Right lobe of liver (tissue), 6 donors: Measurements from ENCODE around the gene KCNJ6. TPM values are rescaled to one million over a fixed set of nuclear protein-coding genes. Genes with fewer than 3 reads are reported as not detected.

ENCODE experiments used
- ATAC-seq, 4 donors: fragments of 200-7000 bp; cut with Tn5 transposase; one replicate each; pipeline ENCODE4 v1.9.1; 2020; ENCODE audit warnings: mild to moderate bottlenecking in 4 of 4, moderate library complexity in 4 of 4
- DNase-seq, 3 donors: peaks; one replicate each; pipeline ENCODE4 v3.0.0-alpha.2; 2020
- H3K27ac ChIP-seq, 3 donors: fragments of 200-600 bp; one replicate each; pipeline ENCODE4 v1.8.0; 2022
- H3K27me3 ChIP-seq, 2 donors: fragments of 200-600 bp; one replicate each; pipeline ENCODE4 v1.8.0; 2022
- H3K36me3 ChIP-seq, 4 donors: fragments of 200-600 bp; sonication (generic) in 1 of 4; one replicate each; pipeline versions ENCODE4 v1.5.1 to v1.8.0; 2017 to 2022; ENCODE audit warnings: control low read depth in 1 of 4
- H3K4me1 ChIP-seq, 4 donors: fragments of 200-600 bp; sonication (generic) in 1 of 4; one replicate each; pipeline versions ENCODE4 v1.5.1 to v1.8.0; 2017 to 2022; ENCODE audit warnings: control low read depth in 1 of 4
- H3K4me3 ChIP-seq, 3 donors: fragments of 200-600 bp; one replicate each; pipeline ENCODE4 v1.8.0; 2022
- H3K9me3 ChIP-seq, 4 donors: fragments of 200-600 bp; sonication (generic) in 1 of 4; one replicate each; pipeline versions ENCODE4 v1.5.1 to v1.8.0; 2017 to 2022; ENCODE audit warnings: control low read depth in 1 of 4
- CTCF ChIP-seq, 4 donors: fragments of 200-600 bp in 3 of 4; fragments of 450-650 bp in 1 of 4; IDR thresholded peaks; one replicate each; pipeline versions ENCODE4 v1.5.1 to v1.8.0; 2016 to 2022; ENCODE audit warnings: antibody characterized with exemption in 4 of 4, mild to moderate bottlenecking in 2 of 4
- POLR2A ChIP-seq: fragments of 450-650 bp; IDR thresholded peaks from one replicate; pipeline ENCODE4 v1.6.1; 2017; ENCODE audit warnings: antibody characterized with exemption, mild to moderate bottlenecking
- WGBS: methylation state at CpG from one replicate; pipeline ENCODE4 v1.1.6; 2018; ENCODE audit warnings: low coverage, low lambda C conversion rate; ENCODE audit not compliant: insufficient coverage; ENCODE audit errors: missing lambda C conversion rate; 5-methylcytosine and 5-hydroxymethylcytosine counted together
- intact Hi-C, 2 donors: fragments of 100-400 bp; cut with DNase I; formaldehyde crosslinking; loops; one replicate each; pipeline versions ENCODE4 v1.11.2 to v1.14.1; 2022
- total RNA-seq, 6 experiments: library from RNA; depleted of rRNA in 2 of 6; stranded (reverse); fragments of >200 nt in 2 of 6; fragmentation: NEBNext Ultra II Directional in 3 of 6; extraction: Animal tissue kit (Norgen Biotek cat#: 25700) in 3 of 6; gene quantifications; one replicate each; pipeline versions ENCODE4 v1.1.0 to v1.2.4, GENCODE V29; 2016 to 2023
- donor health status: DM: no; HTN: yes; CAD: no.
- donor health status: DM: no; HTN: no; CAD: no.
- donor health status: DM: no; HTN: no; CAD: no.
- donor health status: DM: no; HTN: yes; CAD: no.
- donor health status: DM: no; HTN: yes; CAD: no.

The KCNJ6 gene
- total RNA-seq, 6 experiments from 2014 or later: under 0.01 to 0.12 TPM; not detected in 4

- intact Hi-C loops: no loop called here
- no peaks in the 10 kb centered on the region for H3K9me3 ChIP-seq
- H3K27me3 ChIP-seq: no peaks in the 10 kb centered on the region
- WGBS: 100% methylated on average over 1 of the region's 6 CpGs
- DNase-seq: no peak
- ATAC-seq: no peak
- no peak overlapping the region for H3K4me3 ChIP-seq
- H3K27ac ChIP-seq: no peak overlapping the region
- H3K36me3 ChIP-seq: no peaks in the 10 kb centered on the region
- no peaks in the 10 kb centered on the region for H3K4me1 ChIP-seq
- TF ChIP-seq POLR2A (no peak), CTCF (IDR thresholded peaks at IDR 0.05) (no peak)
Observed at GRCh38 chr21:37615962-37616361, 300.3 kb downstream of the KCNJ6 start.

- no peak for ATAC-seq
Observed at GRCh38 chr21:37614351-37614875, 301.8 kb downstream of the KCNJ6 start.

GRCh38 chr21:37607081-37607480 lies 309.2 kb downstream of the KCNJ6 start:
- ATAC-seq: no peak
- DNase-seq: no peak
- H3K4me1 ChIP-seq: no peaks in the 10 kb centered on the region
- TF ChIP-seq POLR2A: no peak
- no peak for TF ChIP-seq CTCF (IDR thresholded peaks at IDR 0.05)
- no peaks in the 10 kb centered on the region for H3K27me3 ChIP-seq
- intact Hi-C loops: no loop called here
- 83% methylated on average over 3 of the region's 4 CpGs for WGBS
- H3K27ac ChIP-seq: no peak overlapping the region
- H3K4me3 ChIP-seq: no peak overlapping the region
- H3K36me3 ChIP-seq: no peaks in the 10 kb centered on the region
- H3K9me3 ChIP-seq: no peaks in the 10 kb centered on the region

More at GRCh38 chr21:37614351-37614875, 301.8 kb downstream of the KCNJ6 start:
- no peak overlapping the region for H3K27ac ChIP-seq
- intact Hi-C loops: no loop called here
- H3K27me3 ChIP-seq: no peaks in the 10 kb centered on the region
- H3K9me3 ChIP-seq: no peaks in the 10 kb centered on the region
- no peaks in the 10 kb centered on the region for H3K4me1 ChIP-seq
- H3K36me3 ChIP-seq: no peaks in the 10 kb centered on the region
- 77% methylated on average over 10 of the region's 11 CpGs for whole genome bisulfite sequencing
- no peak overlapping the region for H3K4me3 ChIP-seq
- TF ChIP-seq POLR2A (no peak), CTCF (IDR thresholded peaks at IDR 0.05) (no peak)
- no peak for DNase-seq

GRCh38 chr21:37606549-37606948 lies 309.7 kb downstream of the KCNJ6 start:
- DNase-seq: no peak
- no peaks in the 10 kb centered on the region for H3K36me3 ChIP-seq
- 72% methylated on average over 10 of the region's 10 CpGs for WGBS
- H3K4me1 ChIP-seq: no peaks in the 10 kb centered on the region
- intact Hi-C loops: no loop called here
- no peak overlapping the region for H3K27ac ChIP-seq
- no peak overlapping the region for H3K4me3 ChIP-seq
- TF ChIP-seq POLR2A (no peak), CTCF (IDR thresholded peaks at IDR 0.05) (no peak)
- no peaks in the 10 kb centered on the region for H3K27me3 ChIP-seq
- ATAC-seq: no peak
- no peaks in the 10 kb centered on the region for H3K9me3 ChIP-seq

GRCh38 chr21:37605006-37605405 lies 311.3 kb downstream of the KCNJ6 start:
- Histone ChIP-seq H3K4me3 (no peak overlapping the region), H3K27me3 (no peaks in the 10 kb centered on the region), H3K36me3 (no peaks in the 10 kb centered on the region), H3K9me3 (no peaks in the 10 kb centered on the region), H3K27ac (no peak overlapping the region), H3K4me1 (no peaks in the 10 kb centered on the region)
- no peak for DNase-seq
- intact Hi-C loops: no loop called here
- no peak for ATAC-seq
- TF ChIP-seq CTCF (IDR thresholded peaks at IDR 0.05): no peak
